ENCODE data around the gene DCAF11.

- TF ChIP-seq EZH2 (IDR thresholded peaks at IDR 0.05; ENCODE audit: low read depth, low read length, severe bottlenecking) (no peak), CTCF (IDR thresholded peaks at IDR 0.05; ENCODE audit: control extremely low read depth in 1 of 3, insufficient read depth in 1 of 3, low read depth in 1 of 3, low read length in 3 of 3) (no peak), HDAC2 (IDR thresholded peaks at IDR 0.05; ENCODE audit: borderline replicate concordance in 1 of 2, low read depth in 2 of 2, low read length in 2 of 2) (no peak), CEBPB (IDR thresholded peaks at IDR 0.05; ENCODE audit: low read depth, low read length) (no peak), SP2 (IDR thresholded peaks at IDR 0.05; ENCODE audit: low read length) (no peak), POLR2A (IDR thresholded peaks at IDR 0.05; ENCODE audit: control extremely low read depth in 1 of 2, low read depth in 2 of 2, low read length in 2 of 2) (no peak), JUN (IDR thresholded peaks at IDR 0.05; ENCODE audit: low read depth, low read length) (no peak), POLR2AphosphoS5 (IDR thresholded peaks at IDR 0.05; ENCODE audit: low read depth, low read length) (no peak), SIRT6 (IDR thresholded peaks at IDR 0.05; ENCODE audit: low read length) (no peak), TAF1 (IDR thresholded peaks at IDR 0.05; ENCODE audit: low read depth, low read length) (no peak), USF2 (IDR thresholded peaks at IDR 0.05; ENCODE audit: low read length) (no peak), FOSL1 (IDR thresholded peaks at IDR 0.05; ENCODE audit: insufficient read depth, low read depth, low read length) (no peak)
Observed at GRCh38 chr14:24157331-24157730, 42.8 kb downstream of the DCAF11 start.

Measured in H1 (cell line).